ENCODE results near the gene DECR2.

DNA sequence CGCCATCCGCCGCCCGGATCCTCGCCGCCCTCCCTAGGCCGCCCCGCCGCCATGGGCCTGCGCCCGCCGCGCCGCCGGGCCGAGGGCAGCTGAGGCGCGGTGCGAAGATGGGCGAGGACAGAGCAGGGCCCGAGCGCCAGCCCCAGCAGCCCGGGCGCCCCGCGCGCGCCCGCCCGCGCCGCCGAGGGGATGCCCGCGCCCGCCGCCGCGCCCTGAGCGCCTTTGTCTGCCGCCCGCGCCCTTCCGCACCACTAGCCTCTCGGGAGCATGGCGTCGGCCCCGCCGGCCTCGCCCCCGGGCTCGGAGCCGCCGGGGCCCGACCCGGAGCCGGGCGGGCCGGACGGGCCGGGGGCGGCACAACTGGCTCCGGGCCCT lies 24.0 kb downstream of the DECR2 start:
- TF ChIP-seq, protein P1, sequence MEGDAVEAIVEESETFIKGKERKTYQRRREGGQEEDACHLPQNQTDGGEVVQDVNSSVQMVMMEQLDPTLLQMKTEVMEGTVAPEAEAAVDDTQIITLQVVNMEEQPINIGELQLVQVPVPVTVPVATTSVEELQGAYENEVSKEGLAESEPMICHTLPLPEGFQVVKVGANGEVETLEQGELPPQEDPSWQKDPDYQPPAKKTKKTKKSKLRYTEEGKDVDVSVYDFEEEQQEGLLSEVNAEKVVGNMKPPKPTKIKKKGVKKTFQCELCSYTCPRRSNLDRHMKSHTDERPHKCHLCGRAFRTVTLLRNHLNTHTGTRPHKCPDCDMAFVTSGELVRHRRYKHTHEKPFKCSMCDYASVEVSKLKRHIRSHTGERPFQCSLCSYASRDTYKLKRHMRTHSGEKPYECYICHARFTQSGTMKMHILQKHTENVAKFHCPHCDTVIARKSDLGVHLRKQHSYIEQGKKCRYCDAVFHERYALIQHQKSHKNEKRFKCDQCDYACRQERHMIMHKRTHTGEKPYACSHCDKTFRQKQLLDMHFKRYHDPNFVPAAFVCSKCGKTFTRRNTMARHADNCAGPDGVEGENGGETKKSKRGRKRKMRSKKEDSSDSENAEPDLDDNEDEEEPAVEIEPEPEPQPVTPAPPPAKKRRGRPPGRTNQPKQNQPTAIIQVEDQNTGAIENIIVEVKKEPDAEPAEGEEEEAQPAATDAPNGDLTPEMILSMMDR (conservative IDR thresholded peaks at IDR 0.05 in 1 of 2, IDR thresholded peaks at IDR 0.05 in 1 of 2; ENCODE audit: low read depth in 1 of 2, low read length in 2 of 2) = no peak
- TF ChIP-seq EZH2 (IDR thresholded peaks at IDR 0.05; ENCODE audit: low read length, missing control alignments) = no peak
